Stimulated activated CD4-positive, alpha-beta T cell treated with anti-CD3 and anti-CD28 coated beads, TNF-alpha, amount 100 ng/mL, for 1 hour (primary cell): Measurements from ENCODE around the gene KIF16B.
"Not testable (repeated sequence)": the region's sequence is repeated elsewhere in the genome, so short reads cannot be mapped to it uniquely, and the experiment has no call there.

Experiments used
- DNase-seq, 3 donors: peaks; one replicate each; pipeline ENCODE4 v3.0.0-alpha.2; 2020; ENCODE audit warnings: low read depth in 3 of 3, low spot score in 1 of 3

KIF16B gene

GRCh38 chr20:16265334-16265733 lies 307.9 kb downstream of the KIF16B start:
- no peak for DNase-seq

- no peak for DNase-seq
Observed at GRCh38 chr20:16263582-16263981, 309.7 kb downstream of the KIF16B start.

GRCh38 chr20:16262594-16262993 lies 310.7 kb downstream of the KIF16B start:
- no peak for DNase-seq

GRCh38 chr20:16261733-16262273 lies 311.4 kb downstream of the KIF16B start:
- no peak for DNase-seq

GRCh38 chr20:16260911-16261310 lies 312.3 kb downstream of the KIF16B start:
- no peak for DNase-seq

GRCh38 chr20:16260133-16260532 lies 313.1 kb downstream of the KIF16B start:
- DNase-seq = not testable (repeated sequence)

GRCh38 chr20:16258766-16259165 lies 314.5 kb downstream of the KIF16B start:
- no peak for DNase-seq

GRCh38 chr20:16257813-16258430 lies 315.3 kb downstream of the KIF16B start:
- DNase-seq = no peak

GRCh38 chr20:16257021-16257420 lies 316.2 kb downstream of the KIF16B start:
- no peak for DNase-seq

- DNase-seq = no peak
Observed at GRCh38 chr20:16246870-16247269, 326.4 kb downstream of the KIF16B start.

- DNase-seq = no peak
Observed at GRCh38 chr20:16246291-16246690, 327.0 kb downstream of the KIF16B start.

GRCh38 chr20:16245879-16246278 lies 327.4 kb downstream of the KIF16B start:
- no peak for DNase-seq

GRCh38 chr20:16244892-16245291 lies 328.4 kb downstream of the KIF16B start:
- no peak for DNase-seq

GRCh38 chr20:16243470-16243869 lies 329.8 kb downstream of the KIF16B start:
- no peak for DNase-seq

- no peak for DNase-seq
Observed at GRCh38 chr20:16241911-16242310, 331.3 kb downstream of the KIF16B start.

GRCh38 chr20:16240355-16240754 lies 332.9 kb downstream of the KIF16B start:
- DNase-seq = no peak

GRCh38 chr20:16236589-16237241 lies 336.5 kb downstream of the KIF16B start:
- DNase-seq = no peak

GRCh38 chr20:16230402-16230801 lies 342.8 kb downstream of the KIF16B start:
- no peak for DNase-seq

GRCh38 chr20:16229813-16230212 lies 343.4 kb downstream of the KIF16B start:
- no peak for DNase-seq

GRCh38 chr20:16228722-16229121 lies 344.5 kb downstream of the KIF16B start:
- DNase-seq = no peak

- DNase-seq = not testable (repeated sequence)
Observed at GRCh38 chr20:16226961-16227360, 346.3 kb downstream of the KIF16B start.

GRCh38 chr20:16224836-16225235 lies 348.4 kb downstream of the KIF16B start:
- DNase-seq = no peak
